RPMI7951 (cell line): ENCODE results near the gene FAM234A. TPM values are rescaled to one million over a fixed set of nuclear protein-coding genes. Genes with fewer than 3 reads are reported as not detected.
"Not testable (repeated sequence)": the region's sequence is repeated elsewhere in the genome, so short reads cannot be mapped to it uniquely, and the experiment has no call there.

Source experiments
- DNase-seq: peaks from one replicate; pipeline ENCODE4 v3.0.0-alpha.2; 2012; ENCODE audit warnings: low read depth
- total RNA-seq: library from RNA; depleted of rRNA; stranded (reverse); fragments of >200 nt; shearing (Covaris generic); gene quantifications from 2 replicates; pipeline ENCODE4 v1.2.3, GENCODE V29; 2014

FAM234A gene
- total RNA-seq, 1 experiment from 2014 or later: 38.1 TPM

- DNase-seq: no peak
Measured at GRCh38 chr16:265002-265529, 30.4 kb downstream of the FAM234A start.

- peak; percentile 11 for DNase-seq
Measured at GRCh38 chr16:265711-266110, 31.1 kb downstream of the FAM234A start.

GRCh38 chr16:266258-267164 lies 31.9 kb downstream of the FAM234A start:
- no peak for DNase-seq

GRCh38 chr16:267562-267961 lies 32.9 kb downstream of the FAM234A start:
- DNase-seq: not testable (repeated sequence)

- peak; percentile 3 for DNase-seq
Measured at GRCh38 chr16:268141-269053, 33.8 kb downstream of the FAM234A start.

GRCh38 chr16:269061-269796 lies 34.6 kb downstream of the FAM234A start:
- DNase-seq: no peak

- no peak for DNase-seq
Measured at GRCh38 chr16:270381-271255, 36.0 kb downstream of the FAM234A start.

- no peak for DNase-seq
Measured at GRCh38 chr16:272633-273546, 38.3 kb downstream of the FAM234A start.

GRCh38 chr16:273547-274421 lies 39.2 kb downstream of the FAM234A start:
- DNase-seq: no peak

- no peak for DNase-seq
Measured at GRCh38 chr16:275041-275641, 40.5 kb downstream of the FAM234A start.

- DNase-seq: no peak
Measured at GRCh38 chr16:275786-276232, 41.2 kb downstream of the FAM234A start, which contains the start of gene RGS11. RGS11 (minus strand) TSS chr16:275944; CDS start chr16:275911, 33 bp downstream.

- DNase-seq: peak; percentile 13
Measured at GRCh38 chr16:276426-277077, 41.9 kb downstream of the FAM234A start.

GRCh38 chr16:278863-279366 lies 44.3 kb downstream of the FAM234A start:
- peak; percentile 25 for DNase-seq

GRCh38 chr16:279531-279930 lies 44.9 kb downstream of the FAM234A start:
- no peak for DNase-seq

- DNase-seq: no peak
Measured at GRCh38 chr16:280005-280460, 45.4 kb downstream of the FAM234A start.

- no peak for DNase-seq
Measured at GRCh38 chr16:280552-280951, 45.9 kb downstream of the FAM234A start, which contains the start of gene ARHGDIG. ARHGDIG (plus strand) TSS chr16:280591; CDS start chr16:280681, 90 bp downstream.
